GM21786 (cell line): ENCODE measurements around the gene TTF2.
"Not testable (repeated sequence)": the region's sequence is repeated elsewhere in the genome, so short reads cannot be mapped to it uniquely, and the experiment has no call there.

Source experiments
- ATAC-seq: cut with Tn5 transposase; IDR thresholded peaks from one replicate; pipeline ENCODE4 v1.9.1; 2021; ENCODE audit not compliant: unreplicated experiment

Gene TTF2

DNA sequence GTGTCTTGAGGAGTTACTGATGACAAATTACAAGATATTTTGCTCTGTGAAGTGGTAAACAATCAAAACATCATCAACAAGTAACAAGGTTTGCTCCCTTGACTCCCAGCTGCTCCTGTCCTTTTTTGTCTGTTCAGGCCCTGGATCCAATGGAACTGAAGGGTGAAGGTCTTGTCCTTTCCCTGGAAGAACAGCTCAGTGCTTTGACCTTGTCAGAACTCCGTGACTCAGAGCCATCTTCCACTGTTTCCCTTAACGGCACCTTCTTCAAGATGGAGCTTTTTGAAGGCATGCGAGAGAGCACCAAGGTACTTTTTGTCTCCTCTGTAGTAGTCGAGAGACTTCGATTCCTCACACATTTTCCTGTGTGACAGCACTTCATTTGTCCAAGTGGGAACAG is 32.5 kb downstream of the TTF2 start:
- ATAC-seq, result no peak

DNA sequence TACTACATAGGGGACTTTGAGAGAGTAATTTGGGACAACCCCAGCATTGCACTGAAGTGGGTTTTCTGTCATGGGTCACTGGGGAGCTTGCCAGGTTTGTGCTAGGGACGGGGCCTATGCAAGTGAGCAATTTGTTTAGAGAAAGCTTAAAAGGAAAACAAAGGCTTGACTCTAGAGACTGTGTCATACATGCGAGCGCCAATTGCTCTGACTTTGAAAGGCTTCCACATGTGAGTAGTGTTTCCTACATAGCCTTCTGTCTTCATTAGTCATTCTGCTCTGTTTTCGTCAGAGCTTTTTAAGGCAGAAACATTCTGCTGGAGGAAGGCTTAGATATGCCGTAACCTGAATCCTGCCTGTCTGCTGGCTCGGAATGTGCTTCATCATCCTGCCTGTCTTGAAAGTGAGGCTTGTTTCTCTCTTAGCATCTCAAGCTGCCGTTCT is 33.0 kb downstream of the TTF2 start:
- no peak for ATAC-seq

DNA sequence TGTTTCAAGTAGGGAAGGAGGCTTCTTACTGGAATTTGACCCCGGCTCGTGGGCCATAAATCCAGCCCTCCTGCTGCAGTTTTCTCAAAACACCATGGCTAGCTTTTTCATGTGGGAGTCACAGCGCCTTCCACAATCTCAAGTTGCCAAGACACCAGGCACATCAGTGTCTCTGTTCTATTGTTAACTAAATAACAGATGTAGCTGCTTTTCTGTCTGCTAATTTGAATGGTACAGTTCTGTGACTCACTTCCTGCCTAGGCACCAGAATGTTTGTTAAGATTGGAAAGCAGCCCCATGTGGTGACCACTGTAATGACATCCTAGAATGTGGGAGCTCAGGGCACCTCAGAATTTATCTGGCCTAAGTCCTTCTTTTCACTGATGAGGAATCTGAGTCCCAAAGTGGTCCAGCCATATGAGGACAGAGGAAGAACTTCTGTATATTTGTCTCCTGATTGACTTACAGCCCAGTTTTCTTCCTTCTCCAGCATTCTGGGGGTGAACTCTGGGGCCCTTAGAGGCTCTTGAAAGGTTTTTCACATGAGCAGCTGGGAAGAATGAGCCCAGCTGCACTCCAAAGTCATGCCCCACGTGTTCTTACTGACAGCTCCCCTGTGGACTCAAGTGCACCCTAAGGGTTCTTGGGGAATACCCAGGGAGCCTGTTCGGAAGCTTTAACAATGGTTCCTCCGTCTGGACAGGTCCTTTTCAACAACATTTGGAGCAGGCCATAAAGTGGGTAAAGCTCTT is 33.9 kb downstream of the TTF2 start:
- peak; percentile 68 for ATAC-seq

DNA sequence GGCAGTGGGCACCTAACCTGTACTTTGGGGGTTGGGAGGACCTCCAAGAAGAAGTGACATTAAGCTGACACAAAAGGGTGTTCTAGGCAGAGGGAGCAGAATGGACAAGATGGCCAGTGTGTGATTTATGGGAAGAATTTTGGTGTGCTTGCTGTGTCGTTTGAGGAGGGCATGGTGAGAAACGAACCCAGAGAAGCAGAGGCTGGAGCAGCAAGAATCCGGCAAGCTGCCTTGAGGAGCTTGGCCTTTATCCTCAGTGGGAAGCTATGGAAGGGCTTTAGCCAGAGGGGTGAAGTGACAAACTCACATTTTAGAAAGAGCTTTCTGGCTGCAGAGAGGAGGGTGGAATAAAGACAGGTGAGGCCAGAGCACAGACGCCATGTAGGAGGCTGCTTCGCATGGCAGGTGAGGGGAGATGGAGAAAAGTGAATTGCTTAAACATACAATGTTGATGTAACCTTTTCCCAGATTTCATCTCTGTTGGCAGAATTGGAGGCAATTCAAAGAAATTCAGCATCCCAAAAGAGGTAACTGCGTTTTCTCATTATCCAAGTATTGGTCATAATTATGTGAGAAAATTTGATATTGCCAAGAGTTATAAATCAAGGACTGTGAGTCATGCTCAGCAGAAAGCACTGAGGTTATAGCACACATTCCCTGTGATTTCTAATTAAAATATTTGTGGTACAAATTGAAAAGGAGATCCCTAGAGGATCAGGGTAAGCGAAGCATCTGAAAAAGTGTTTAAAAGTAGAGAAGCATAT is 34.9 kb downstream of the TTF2 start:
- no peak for ATAC-seq

DNA sequence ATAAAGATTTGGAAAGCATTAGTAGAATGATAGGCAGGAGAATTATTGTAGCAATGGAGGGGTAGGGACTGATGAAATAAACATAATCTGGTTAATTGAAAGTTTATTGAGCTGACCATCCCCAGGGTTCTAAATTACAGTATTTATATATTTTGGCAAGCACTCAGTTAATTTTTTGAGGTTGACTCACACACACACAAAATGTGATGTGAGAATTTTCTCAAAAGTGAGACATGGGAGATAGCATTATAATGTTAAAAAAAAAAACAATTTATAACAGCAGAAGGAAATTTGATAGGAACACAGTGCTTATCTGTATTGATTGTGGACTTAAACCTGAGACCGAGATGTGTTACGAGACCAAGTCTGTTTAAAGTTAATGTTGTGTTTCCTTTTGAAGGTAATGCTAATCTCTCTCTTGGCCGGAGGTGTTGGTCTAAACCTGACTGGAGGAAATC is 36.9 kb downstream of the TTF2 start:
- no peak for ATAC-seq

DNA sequence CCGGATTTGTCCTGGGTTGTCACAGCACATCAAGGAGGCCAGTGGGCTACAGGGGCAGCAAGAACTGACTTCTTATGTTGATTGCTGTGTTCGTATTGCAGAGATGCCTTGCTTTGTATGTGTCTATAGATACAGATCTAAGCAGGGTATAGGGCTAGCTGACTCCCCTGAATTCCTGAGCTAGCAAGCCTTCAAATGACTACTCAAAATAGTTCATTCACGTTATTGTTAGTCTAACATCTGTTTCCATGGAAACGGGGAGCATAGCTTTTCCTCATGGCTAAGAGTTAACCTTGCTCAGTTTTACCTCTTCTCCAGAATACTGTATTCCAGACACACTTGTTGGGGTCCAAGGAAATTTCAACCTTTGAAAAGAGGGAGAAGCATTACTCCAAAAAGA is 37.3 kb downstream of the TTF2 start:
- ATAC-seq, result no peak

DNA sequence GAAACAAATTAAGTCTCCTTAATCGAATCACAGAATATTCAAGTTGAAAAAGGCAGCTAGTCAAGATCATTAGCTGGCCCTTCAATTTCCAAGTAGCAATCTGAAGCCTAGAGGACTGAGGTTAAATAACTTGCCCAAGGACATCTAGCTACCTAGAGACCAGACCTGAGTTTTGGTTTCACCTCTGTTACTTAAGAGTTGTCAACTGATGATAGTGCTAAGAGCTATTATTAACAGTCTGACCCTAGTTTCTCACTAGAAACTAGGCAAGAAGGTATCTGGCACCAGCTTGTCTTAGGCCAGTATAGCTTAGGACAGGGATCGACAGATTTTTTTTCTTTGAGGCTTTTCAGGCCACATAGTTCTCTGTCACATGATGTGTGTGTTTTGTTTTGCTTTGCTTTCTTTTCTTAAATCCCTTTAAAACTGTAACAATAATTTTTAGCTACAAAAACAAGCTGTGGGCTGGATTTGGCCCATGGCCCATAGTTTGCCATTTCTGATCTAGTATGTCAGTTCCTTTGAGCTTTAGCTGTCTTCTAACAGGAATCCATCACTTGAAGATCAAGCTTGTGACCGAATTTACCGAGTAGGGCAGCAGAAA is 38.3 kb downstream of the TTF2 start:
- no peak for ATAC-seq

DNA sequence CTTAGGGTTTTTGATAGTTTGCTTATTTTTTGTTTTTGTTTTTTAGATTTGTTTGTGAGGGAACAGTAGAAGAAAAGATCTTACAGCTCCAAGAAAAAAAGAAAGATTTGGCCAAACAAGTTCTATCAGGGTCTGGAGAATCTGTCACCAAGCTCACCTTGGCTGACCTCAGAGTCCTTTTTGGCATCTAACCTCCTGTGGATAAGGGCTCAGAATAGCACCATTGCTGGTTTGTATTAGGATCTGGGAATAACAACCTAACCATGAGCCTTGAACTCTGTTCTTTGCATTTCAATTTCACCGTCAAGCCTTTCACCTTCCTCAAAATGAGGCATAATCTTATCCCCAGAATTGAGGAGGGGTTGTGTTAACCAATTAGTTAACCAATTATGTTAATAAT is 41.2 kb downstream of the TTF2 start:
- no peak for ATAC-seq

DNA sequence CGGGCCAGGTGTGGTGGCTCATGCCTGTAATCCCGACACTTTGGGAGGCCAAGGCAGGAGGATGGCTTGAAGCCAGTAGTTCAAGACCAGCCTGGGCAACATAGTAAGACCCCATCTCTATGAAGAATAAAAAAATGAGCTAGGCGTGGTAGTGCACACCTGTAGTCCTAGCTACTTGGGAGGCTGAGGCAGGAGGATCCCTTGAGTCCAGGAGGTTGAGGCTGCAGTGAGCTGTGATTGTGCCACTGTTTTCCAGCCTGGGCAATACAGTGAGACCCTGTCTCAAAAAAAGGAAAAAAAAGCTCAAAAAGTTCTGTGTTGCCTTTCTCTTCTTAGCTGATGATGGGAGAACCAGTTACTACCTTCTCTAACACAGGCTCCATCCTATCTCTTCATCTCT is 41.7 kb downstream of the TTF2 start:
- ATAC-seq, result not testable (repeated sequence)

DNA sequence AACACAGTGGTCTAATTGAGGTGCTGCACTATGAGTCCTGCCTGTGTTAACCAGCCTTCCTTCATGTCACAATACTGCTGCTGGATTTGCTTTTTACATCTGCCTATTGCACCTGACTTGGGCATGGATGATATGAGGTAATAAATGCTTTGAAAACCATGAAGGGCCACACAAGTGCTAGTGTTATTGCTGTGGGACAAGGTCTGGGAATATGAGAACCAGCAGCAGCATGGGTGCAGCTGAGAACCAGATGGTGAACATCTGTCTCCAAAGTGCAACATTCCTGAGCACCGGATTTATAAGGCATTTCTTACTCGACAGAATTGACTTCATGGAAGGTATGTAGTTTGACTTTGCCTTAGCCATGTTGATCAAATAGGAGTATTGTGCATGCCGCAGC is 44.9 kb downstream of the TTF2 start:
- ATAC-seq, result no peak

DNA sequence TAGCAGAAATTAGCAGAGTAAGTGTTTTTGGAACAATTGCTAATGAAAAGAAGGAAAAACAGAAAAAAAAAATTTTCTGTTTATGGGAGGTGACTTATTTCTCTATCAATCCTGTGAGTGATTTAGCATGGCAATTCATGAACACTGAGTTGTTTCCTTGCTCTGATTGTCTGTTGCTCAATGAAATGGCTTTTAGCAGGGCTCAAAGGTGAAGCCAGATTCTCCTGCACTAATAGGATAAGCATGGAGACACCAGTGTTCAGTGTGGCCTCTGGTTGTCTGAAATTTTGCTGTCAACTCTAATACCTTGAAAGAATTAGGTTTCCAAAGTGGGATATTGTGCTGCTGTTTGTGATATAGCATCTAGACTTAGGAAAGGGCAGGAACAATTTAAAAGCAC is 45.6 kb downstream of the TTF2 start:
- no peak for ATAC-seq

DNA sequence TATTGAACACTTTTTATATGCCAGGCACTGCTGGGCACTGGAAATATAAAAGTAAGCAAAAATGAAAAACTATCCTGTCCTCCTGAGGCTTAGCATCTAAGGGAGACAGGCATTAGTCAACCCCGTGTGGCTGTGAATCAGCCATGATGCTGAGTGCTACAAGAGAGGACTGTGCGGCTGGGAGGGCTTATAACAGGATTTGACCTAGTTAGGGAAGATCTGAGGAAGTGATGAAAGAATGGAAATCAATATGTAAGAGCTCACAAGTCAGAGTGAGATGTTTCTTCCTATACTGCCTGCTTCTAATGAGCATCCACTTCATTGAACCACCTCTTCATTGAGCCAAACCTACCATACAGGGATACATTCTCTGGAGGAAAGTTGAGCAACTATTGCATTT is 46.4 kb downstream of the TTF2 start:
- ATAC-seq, result no peak

DNA sequence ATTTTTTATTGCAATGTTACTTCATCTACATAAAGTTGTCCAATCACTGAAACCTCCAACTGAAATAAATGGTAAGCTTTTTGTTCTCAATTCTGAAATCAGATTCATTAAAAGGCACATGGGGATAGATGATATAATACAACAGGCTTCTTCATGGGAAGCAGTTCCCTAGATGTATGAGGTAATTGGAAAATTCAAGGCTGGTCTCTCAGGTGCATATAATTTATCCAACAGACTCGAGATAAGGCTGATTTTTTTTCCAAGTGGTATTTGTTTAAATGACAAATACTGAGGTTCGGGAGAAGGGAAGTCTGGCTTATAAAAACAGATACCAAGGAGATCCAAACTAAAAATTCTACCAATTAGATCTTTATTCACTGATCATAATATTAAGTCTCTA is 47.2 kb downstream of the TTF2 start:
- no peak for ATAC-seq

DNA sequence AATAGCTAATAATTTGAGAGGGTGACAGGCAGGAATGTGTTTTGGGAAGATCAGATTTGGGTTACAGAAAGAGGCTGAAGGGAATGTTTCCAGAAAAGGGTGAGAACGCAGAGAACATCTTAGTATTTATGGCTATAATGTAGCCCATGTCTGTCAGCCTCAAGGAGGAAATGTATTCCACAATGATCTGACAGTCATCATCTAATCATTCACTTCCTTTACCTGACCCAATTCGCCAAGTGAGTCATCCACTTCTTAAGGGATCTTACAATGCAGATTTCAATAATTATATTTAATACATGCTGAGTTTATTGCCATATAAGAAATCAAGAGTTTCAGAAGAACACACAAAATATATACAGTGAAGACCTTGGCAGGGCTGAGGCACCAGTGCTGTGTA is 50.6 kb downstream of the TTF2 start:
- no peak for ATAC-seq

DNA sequence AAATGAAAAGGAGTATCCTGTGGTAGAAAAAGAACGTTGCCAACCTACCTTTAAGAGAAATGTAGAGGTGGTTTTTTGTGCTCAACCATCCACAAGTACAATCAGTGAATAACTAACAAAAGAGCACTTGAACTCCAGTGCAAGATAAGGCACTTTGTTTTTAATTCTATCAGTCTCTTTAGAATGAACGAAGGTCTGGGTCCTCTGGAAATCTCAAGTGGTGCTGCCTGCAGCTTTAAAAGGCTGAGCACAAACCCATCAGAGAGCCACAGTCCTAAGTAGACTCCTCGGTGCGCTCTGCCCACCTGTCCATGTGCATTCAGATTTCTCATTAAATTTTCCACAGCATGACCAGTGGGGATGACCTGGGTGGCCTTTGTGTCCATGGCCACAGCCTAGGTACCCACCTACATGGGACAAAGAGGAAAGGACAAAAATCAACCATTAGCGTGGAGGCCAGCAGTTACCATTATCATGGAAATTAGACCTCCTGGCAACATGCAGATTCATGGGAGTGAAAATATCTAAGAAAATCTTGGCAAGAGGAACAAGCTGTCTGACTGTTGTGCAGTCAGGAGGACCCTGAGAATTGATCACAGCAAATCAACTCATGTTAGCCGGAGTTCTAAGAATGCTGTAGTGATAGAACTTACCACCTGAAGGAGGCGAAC is 52.1 kb downstream of the TTF2 start:
- ATAC-seq, result no peak

DNA sequence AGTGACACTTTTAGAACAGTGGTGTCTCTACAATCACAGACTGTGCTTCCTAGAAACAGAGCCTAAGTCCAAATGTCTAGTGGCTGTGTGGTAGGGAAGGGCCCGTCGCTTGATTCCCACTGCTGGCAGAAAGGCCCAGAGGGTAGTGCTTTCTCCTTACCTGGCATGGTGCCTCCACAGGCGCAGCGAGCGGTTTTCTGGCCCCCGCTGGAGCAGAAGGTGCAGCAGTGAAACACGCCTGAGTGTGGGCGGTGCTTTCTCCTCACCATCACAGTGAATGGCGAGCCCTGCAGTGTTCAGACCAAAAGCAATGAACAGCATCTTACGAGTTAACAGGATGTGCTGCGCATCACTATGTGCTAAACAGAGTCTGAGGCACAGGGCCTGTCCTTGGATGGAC is 53.1 kb downstream of the TTF2 start:
- ATAC-seq, result no peak

DNA sequence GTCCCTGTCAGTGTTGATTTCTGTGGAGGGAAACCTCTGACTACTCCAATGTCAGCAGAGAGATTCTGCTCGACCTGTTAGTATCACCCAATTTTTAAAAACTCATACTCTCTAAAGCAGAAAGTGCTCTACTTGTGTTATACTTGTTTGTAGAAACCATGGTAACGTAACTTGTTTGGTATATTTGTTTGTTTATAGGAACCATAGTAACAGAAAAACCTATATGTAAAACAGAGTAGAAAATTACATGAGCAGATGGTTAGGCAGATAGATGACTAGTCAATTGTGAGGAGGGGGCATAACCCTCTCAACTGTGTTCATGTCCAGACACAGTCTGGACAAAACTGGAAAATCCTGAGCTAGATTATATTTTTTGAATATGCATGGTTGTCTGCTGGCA is 54.8 kb downstream of the TTF2 start:
- no peak for ATAC-seq

DNA sequence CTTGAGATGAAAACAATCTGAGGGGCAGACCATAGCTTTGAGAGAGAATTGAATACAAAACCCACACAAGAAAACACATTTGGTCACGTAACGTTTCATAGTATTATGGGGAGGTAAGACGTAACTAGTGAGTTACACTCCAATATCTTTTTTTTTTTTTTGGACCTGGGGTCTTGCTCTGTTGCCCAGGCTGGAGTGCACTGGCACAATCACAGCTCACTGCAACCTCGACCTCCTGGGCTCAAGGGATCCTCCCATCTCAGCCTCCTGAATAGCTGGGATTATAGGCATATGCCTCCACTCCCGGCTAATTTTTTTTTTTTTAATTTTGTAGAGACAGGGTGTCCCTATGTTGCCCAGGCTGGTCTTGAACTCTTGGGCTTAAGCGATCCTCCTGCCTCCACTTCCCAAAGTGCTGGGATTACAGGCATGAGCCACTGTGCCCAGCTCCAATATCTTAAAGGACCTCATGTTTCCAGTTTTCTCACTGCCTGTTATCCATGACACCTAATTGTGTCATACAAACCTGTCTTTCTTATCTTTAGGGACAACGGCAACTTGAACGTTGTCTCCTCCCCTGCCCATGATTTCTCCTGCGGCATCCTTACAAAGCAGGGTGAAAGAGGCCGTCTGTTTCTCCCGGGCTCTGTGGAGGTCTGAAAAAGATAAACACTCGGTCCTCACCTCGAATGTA is 56.1 kb downstream of the TTF2 start:
- no peak for ATAC-seq

DNA sequence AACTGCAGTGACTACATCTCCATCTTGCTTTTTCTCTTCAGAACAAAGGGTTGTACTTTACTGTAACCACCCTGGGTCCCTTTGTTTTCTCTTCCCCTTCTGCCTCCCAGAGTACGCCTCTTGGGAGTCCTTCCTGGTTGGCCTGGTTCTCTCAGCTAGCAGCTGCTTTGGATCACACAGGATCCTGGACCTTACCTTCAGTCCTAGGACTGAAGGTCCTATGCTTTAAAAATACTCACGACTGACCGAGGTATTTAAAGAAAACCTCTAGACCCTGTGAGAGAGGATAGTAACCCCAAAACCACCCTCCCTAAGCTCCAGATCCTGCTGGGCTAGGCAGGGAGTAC is 56.6 kb downstream of the TTF2 start:
- ATAC-seq, result no peak

DNA sequence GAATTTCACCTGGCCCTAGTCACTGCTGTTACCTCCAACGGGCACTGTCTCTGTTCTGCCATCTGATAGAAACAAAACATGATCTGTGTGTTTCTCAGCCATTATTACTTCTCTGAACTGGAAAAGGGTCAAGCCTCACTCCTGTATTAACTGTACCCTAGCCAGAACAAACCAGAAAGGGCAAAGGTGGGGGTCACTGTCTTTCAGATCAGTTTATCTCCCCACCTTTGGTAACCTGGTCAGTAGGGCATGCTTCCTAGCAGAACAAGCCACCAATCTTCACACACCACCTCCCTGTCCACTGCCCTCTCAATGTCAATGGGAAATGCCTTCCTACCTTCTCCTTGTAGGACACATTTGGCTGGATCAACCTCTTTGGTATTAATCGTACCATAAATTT is 57.6 kb downstream of the TTF2 start:
- no peak for ATAC-seq

DNA sequence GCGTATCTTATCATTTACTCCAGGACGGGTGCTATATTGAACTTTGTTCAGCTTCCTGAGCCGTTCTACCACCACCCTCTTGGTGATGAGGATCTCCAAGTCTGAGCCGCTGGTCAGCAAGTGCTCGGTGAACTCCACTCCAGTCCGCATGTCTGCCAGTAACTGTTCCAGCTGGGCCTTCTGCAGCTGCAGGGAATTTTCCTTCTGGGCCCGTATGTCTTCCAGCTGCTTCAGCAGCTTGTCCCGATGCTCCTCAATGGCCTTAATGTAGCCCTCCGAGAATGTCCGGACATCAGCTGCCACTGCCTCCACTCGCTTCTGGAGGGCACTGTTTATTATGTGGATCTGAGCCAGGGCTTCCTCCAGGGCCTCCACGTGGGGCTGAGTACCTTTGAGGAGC is 58.0 kb downstream of the TTF2 start:
- no peak for ATAC-seq
